ENCODE data around the gene CTDSP1.

CTDSP1 gene, protein sequence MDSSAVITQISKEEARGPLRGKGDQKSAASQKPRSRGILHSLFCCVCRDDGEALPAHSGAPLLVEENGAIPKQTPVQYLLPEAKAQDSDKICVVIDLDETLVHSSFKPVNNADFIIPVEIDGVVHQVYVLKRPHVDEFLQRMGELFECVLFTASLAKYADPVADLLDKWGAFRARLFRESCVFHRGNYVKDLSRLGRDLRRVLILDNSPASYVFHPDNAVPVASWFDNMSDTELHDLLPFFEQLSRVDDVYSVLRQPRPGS

DNA sequence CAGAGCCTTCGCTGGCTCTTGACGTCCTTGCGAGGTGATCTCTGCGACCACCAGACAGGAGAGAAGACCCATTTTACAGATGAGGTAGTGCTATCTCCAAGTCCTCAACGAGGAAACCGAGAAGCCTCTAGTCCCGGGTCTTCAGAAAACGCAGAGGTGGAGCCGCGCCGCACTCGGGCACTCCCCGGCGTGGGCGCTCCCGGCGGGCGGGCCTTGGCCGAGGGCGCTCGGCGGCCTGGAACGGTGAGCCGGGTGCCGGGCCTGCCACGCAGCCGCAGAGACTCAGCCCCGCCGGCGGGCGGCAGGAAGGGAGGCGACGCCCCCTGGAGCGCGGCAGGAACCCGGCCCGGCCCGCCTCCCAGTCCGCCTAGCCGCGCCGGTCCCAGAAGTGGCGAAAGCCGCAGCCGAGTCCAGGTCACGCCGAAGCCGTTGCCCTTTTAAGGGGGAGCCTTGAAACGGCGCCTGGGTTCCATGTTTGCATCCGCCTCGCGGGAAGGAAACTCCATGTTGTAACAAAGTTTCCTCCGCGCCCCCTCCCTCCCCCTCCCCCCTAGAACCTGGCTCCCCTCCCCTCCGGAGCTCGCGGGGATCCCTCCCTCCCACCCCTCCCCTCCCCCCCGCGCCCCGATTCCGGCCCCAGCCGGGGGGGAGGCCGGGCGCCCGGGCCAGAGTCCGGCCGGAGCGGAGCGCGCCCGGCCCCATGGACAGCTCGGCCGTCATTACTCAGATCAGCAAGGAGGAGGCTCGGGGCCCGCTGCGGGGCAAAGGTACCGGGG, at the start of gene CTDSP1:
TSS of gene CTDSP1 (plus strand) at position 478 of the 776 bp plus-strand sequence. CDS start at position 701, 223 bp downstream.
- DNase-seq, result peak; percentile 93

- no peak for DNase-seq
Observed at GRCh38 chr2:218354045-218354444, 45.6 kb upstream of the CTDSP1 start.

GRCh38 chr2:218354850-218355443, 44.7 kb upstream of the CTDSP1 start:
- DNase-seq, result no peak

DNA sequence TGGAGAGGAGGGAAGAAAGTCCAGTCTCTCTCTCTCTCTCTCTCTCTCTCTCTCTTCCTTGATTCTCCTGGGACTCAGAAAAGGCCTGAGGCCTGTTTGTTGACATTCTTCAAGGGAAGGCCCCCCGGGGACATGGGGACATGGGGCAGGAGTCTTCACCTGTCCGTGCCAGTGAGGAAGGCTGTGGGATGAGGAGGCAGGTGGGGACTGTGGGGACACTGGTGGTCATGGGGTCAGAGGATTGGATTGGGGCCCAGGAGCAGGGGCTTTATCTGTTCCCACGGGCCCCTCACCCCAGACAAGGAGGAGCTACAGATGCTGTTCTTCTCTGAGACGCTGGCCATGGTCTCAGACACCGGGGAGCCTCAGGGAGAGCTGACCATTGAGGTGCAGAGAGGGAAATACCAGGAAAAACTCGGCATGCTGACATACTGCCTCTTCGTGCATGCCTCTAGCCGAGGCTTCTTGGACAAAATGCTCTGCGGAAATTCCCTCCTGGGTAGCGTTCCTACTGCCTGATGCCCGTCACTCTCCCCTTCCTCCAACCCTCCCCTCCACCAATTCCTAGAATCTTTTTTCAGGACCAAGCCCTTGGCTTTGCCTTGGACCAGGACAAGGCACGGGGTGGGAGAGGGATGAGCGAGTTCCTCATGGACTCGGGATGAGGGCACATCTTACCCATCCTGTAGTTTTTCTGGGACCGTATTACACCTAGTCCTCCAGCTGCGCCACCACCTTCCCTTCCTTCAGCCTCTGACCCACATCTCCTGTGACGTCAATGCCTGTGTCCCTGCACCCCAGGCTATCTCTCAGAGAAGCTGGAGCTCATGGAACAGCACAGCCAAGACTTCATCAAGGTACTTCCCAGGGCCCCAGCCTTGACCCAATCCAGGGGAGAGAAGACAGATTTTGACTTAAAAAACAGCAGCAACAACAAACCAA, 42.2 kb upstream of the CTDSP1 start:
- no peak for DNase-seq

GRCh38 chr2:218360453-218360852, 39.2 kb upstream of the CTDSP1 start:
- DNase-seq, result no peak

GRCh38 chr2:218362606-218363005, 37.1 kb upstream of the CTDSP1 start:
- DNase-seq, result no peak

GRCh38 chr2:218363736-218364135, 35.9 kb upstream of the CTDSP1 start:
- DNase-seq, result no peak

- no peak for DNase-seq
Observed at GRCh38 chr2:218364196-218364595, 35.5 kb upstream of the CTDSP1 start.

DNA sequence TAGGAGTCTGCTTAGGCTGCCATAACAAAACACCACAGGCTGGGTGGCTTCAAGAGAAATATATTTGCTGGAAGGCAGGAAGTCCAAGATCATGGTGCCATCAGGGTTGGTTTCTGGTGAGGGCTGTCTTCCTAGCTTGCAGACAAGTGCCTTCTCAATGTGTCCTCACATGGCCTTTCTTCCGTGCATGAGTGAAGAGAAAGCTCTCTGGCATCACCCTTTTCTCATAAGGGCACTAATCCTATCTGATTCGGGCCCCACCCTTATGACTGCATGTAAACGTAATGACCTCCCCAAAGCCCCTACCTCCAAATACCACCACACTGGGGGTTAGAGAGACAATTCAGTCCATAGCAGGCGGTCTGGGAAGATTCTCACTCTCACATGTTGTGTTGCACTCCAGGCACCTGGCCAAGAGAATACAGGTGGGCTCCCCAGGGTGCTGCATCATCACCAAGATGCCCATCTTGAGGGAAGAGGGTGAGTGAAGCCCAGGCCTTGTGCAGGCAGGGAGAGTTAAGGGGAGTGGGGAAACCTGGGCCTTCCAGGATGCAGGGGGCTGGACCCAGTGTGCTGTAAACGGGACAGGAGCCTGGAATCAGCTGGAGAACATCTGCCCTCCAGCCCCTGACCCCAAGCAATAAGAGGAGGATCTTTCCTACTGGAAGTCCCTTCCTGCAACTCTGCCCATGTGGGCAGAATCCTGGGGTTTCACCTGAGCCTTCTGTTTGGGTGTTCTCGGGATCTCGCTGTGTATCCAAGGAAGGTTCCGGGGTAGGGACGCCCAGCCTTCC, 32.9 kb upstream of the CTDSP1 start:
- no peak for DNase-seq

GRCh38 chr2:218367415-218368149, 32.1 kb upstream of the CTDSP1 start:
- peak; percentile 88 for DNase-seq

GRCh38 chr2:218368150-218368528, 31.5 kb upstream of the CTDSP1 start:
- DNase-seq, result no peak

DNA sequence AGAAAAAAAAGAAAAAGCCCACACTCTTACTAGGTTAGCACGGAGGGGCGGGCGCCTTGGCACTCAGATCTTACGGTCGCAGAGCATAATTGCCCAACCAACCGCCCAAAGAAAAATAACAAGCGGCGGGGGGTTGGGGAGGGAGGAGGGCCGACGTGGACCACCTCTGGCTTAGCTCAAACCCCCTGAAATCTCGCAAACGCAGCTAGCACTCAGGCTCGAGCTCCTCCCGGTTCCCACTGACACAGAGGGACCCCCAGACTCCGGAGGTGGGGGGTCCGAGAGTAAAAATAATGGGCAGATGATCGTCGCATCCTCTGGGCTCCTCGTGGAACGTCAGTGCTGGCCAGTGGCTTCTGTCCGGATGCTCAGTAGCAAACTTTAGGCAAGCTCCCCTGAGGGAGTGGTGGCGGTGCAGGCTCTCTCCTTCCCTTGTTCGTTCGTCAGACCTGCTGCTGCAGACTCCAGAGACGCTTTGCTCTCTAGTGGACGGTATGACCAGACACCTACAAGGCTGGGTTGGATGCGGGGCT, 31.0 kb upstream of the CTDSP1 start:
- DNase-seq, result peak; percentile 49

DNA sequence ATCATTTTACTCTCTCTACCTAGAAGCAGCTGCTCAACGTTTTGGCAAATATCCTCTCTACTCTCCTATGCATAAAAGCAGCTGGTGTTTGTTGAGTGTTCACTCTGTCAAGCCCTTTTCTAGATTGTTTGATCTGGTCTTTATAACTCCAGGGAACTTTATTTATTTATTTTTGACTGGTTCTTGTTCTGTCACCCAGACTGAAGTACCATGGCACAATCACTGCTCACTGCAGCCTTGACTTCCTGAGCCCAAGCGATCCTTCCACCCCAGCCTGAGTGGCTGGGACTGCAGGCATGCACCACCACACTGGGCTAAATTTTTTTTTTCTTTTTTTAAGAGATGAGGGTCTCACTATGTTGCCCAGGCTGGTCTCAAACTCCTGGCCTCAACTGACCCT, 30.3 kb upstream of the CTDSP1 start:
- DNase-seq, result no peak

DNA sequence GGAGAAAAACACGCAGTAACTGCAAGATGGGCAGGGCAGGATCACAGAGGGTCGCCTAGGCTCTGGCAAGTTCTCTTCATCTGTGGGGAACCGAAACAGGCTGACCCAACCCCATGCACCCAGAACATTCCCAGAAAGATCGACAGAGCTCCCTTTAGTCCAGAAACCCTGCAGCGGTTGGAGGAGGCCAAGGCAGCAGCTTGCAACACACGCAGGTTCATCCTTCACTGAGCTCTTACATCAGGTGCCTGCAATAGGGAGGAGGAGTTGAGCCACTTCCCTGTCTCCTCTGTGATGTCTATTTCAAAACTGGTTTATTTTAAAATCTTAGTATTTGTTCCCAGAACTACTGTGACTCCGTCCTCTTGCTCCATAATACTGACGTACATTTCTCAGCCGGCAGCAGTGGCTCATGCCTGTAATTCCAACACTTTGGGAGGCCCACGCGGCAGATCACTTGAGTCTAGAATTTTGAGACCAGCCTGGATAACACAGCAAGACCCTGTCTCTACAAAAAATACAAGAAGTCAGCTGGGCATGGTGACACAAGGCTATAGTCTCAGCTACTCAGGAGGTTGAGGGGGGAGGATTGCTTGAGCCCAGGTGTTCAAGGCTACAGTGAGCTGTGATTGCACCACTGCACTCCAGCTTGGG, 29.1 kb upstream of the CTDSP1 start:
- no peak for DNase-seq

DNA sequence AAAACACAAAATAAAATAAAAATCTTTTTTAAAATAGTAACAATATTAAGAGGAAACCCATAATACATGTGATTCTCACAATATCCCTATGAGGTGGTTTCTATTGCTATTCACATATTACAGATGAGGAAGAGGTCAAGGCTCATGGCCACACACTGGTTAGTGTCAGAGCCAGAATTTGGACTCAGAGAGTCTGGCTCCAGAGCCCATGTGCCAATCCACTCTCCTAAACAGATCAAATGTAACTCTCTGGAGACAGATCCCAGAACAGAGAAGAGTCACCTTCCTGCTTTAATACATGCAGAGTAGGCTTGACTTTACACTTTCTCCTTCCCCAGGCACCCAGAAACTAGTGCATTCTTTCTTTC, 27.7 kb upstream of the CTDSP1 start:
- no peak for DNase-seq

DNA sequence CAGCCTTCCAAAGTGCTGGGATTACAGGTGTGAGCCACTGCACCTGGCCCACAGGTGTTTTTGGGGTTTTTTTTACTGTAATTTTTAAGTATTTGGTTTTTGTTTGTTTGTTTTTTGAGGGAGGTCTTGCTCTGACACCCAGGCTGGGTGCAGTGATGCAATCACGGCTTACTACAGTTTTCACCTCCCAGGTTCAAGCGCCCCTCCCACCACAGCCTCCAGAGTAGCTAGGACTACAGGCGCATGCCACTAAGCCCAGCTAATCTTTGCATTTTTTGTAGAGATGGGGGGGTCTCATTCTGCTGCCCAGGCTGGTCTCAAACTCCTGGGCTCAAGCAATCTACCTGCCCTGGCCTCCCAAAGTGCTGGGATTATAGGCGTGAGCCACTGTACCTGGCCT, 24.9 kb upstream of the CTDSP1 start:
- no peak for DNase-seq

DNA sequence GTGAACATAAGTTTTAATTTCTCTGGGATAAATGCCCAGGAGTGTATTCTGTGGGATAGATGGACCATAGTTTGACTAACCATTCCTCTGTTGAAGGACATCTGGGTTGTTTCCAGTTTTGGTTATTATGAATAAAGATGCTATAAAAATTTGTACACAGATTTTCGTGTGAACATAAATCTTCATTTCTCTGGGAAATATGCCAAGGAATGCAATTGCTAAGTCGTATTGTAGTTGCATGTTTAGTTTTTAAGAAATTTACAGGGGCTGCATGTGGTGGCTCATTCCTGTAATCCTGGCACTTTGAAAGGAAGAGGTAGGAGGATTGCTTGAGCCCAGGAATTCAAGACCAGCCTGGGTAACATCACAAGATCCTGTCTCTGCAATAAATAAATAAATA, 24.5 kb upstream of the CTDSP1 start:
- no peak for DNase-seq

GRCh38 chr2:218378053-218378452, 21.6 kb upstream of the CTDSP1 start:
- DNase-seq, result no peak

GRCh38 chr2:218381916-218382366, 17.7 kb upstream of the CTDSP1 start, which contains the start of gene SLC11A1:
SLC11A1 (plus strand) TSS chr2:218382273; CDS start chr2:218382369, 96 bp downstream.
- no peak for DNase-seq

DNA sequence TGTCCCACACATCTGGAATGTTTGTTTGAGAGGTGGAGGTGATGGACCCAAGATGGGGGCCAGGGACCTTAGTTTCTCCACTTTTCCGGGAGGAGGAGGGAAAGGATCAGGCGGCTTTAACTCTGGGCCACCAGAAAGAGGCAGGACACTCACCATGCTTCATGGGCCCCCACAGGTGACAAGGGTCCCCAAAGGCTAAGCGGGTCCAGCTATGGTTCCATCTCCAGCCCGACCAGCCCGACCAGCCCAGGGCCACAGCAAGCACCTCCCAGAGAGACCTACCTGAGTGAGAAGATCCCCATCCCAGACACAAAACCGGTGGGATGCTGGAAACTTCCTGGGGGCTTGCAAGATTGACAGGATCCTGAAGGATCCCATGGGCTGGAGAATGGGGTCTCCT, 16.9 kb upstream of the CTDSP1 start:
- no peak for DNase-seq
